Cardiac fibroblast (primary cell): Measurements from ENCODE around the gene CTRB2.

ENCODE experiments used
- DNase-seq, 2 donors: peaks; one replicate each; pipeline versions ENCODE4 v3.0.0 to v3.0.0-alpha.2; 2010; ENCODE audit warnings: low read depth in 2 of 2
- H3K4me3 ChIP-seq, 2 donors: replicated peaks in 1 of 2; 1 replicate in 1 of 2; 2 replicates in 1 of 2; pipeline ENCODE4 v1.5.1; 2011; ENCODE audit warnings: low read depth in 2 of 2, low read length in 2 of 2, mild to moderate bottlenecking in 2 of 2, moderate library complexity in 1 of 2
- TF ChIP-seq, protein P1 (sequence below): IDR thresholded peaks from one replicate; pipeline ENCODE4 v1.5.1; 2011; ENCODE audit warnings: low read depth, mild to moderate bottlenecking, low read length, inconsistent platforms

The CTRB2 gene

GRCh38 chr16:75236736-75237397, 29.9 kb upstream of the CTRB2 start:
- TF ChIP-seq, protein P1, sequence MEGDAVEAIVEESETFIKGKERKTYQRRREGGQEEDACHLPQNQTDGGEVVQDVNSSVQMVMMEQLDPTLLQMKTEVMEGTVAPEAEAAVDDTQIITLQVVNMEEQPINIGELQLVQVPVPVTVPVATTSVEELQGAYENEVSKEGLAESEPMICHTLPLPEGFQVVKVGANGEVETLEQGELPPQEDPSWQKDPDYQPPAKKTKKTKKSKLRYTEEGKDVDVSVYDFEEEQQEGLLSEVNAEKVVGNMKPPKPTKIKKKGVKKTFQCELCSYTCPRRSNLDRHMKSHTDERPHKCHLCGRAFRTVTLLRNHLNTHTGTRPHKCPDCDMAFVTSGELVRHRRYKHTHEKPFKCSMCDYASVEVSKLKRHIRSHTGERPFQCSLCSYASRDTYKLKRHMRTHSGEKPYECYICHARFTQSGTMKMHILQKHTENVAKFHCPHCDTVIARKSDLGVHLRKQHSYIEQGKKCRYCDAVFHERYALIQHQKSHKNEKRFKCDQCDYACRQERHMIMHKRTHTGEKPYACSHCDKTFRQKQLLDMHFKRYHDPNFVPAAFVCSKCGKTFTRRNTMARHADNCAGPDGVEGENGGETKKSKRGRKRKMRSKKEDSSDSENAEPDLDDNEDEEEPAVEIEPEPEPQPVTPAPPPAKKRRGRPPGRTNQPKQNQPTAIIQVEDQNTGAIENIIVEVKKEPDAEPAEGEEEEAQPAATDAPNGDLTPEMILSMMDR = no peak
- no peak overlapping the region for H3K4me3 ChIP-seq

DNA sequence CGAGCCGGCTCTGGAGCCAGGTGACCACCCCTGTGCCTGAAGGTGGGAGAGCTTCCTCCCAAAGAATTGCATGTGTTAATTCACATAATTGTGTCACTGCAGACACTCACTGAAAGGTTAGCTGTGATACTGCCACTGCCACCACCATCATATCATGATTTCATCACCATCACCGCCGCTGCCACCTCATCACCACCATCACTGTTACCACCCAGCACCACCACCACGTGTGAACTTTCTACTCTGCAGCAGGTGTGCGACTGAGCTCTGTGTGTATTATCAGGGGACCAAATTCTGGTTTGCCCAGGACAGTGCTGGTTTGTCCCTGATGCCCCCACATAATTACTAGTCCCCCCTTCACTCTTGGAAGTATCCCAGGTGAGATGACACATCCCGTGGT, 29.3 kb upstream of the CTRB2 start:
- TF ChIP-seq, protein P1 = no peak
- no peak for DNase-seq

More at GRCh38 chr16:75236736-75237397, 29.9 kb upstream of the CTRB2 start:
- DNase-seq = no peak

GRCh38 chr16:75235721-75236193, 28.8 kb upstream of the CTRB2 start:
- TF ChIP-seq, protein P1 = no peak
- H3K4me3 ChIP-seq = no peak overlapping the region
- DNase-seq = no peak

More for the DNA sequence above, 29.3 kb upstream of the CTRB2 start:
- no peak overlapping the region for H3K4me3 ChIP-seq

DNA sequence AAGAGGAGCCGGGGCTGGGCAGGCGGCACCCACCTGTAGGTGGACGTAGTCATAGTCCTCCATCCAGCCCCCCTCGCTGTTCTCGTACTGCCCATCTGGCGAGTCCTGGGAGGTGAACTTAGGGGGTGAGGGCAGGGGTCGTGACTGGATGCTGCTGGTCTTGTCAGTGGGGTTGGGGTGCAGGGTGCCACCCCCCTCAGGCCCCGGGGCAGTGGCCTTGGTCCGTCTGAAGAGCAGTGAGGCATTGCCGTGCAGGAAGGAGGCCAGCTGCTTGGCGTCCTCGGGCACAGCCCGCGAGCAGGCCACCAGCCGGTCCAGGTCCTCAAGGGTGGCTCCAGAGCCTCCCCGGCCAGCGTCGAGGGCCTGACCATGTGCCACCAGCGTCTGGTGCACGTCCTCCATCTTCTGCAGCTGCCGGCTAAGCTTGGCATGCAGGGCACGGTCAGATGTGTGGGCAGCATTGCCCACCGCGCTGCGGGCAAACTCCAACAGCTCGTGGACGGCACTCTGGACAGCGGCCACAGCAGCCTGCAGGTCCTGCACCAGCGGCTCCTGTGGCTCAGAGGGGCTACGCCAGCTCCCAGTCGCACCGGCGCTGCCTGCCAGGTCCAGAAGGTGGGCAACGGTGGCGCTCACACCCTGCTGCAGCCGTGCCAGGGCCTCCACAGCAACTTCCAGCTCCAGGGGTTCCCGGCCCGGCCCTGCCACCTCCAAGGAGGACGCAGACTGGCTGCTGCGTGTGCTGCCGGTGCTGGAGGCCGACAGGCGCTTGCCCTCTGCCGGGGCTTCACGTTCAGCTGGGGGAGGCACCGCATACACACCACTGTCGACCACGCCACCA, 28.1 kb upstream of the CTRB2 start:
- H3K4me3 ChIP-seq = no peak overlapping the region
- TF ChIP-seq, protein P1 = no peak
- DNase-seq = no peak

- DNase-seq = no peak
- H3K4me3 ChIP-seq = no peak overlapping the region
- TF ChIP-seq, protein P1 = no peak
Observed at GRCh38 chr16:75233611-75233938, 26.6 kb upstream of the CTRB2 start.

GRCh38 chr16:75231570-75231969, 24.6 kb upstream of the CTRB2 start:
- TF ChIP-seq, protein P1 = no peak
- DNase-seq = no peak
- no peak overlapping the region for H3K4me3 ChIP-seq
